CD1c-positive myeloid dendritic cell (primary cell): ENCODE data around the gene POLL.

Source experiments
- DNase-seq: peaks from one replicate; pipeline ENCODE4 v3.0.0-alpha.2; 2016; ENCODE audit errors: extremely low spot score

The POLL gene

GRCh38 chr10:101611096-101611905 lies 23.2 kb upstream of the POLL start:
- no peak for DNase-seq

- no peak for DNase-seq
Observed at GRCh38 chr10:101609481-101609880, 21.4 kb upstream of the POLL start.

DNA sequence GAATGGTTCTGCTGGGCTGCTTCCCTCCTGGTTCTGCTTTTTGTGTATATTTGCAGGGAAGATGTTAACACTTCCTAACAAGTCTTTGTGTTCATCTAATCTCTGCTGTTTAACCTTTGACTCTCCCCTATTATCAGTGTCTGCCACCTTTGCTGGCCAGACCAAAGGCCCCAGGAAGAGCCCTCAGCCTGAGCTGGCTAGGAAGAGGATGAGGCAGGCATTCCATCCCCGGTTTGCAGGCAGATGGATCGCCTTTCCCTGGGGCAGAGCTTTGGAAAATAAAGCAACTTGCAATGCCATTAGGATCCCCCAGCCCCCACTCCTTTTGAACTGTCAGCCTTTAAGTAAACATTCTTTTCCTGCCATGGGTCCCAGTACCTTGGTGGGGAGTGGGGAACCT lies 19.1 kb upstream of the POLL start:
- no peak for DNase-seq

GRCh38 chr10:101602761-101603398 lies 14.8 kb upstream of the POLL start:
- DNase-seq, result peak; percentile 68

DNA sequence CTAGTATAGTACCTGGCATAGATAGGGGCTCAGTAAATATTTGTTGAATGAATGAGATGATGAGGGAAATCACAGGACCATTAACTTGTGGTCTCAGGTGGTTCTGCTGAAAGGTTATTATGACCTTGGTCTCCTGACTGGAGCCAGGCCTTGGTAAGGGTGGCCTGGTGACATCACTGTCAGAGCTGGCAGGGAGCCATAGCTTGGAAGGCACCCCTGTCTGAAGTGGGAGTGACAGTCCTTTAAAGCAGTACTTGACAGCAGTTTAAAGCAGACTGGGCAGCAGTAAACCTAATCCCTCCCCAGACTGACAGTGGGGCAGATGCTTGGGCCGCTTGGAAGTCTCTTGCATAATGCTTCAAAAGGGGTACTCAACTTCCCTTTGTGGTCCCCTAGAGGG lies 13.5 kb upstream of the POLL start:
- DNase-seq, result no peak

DNA sequence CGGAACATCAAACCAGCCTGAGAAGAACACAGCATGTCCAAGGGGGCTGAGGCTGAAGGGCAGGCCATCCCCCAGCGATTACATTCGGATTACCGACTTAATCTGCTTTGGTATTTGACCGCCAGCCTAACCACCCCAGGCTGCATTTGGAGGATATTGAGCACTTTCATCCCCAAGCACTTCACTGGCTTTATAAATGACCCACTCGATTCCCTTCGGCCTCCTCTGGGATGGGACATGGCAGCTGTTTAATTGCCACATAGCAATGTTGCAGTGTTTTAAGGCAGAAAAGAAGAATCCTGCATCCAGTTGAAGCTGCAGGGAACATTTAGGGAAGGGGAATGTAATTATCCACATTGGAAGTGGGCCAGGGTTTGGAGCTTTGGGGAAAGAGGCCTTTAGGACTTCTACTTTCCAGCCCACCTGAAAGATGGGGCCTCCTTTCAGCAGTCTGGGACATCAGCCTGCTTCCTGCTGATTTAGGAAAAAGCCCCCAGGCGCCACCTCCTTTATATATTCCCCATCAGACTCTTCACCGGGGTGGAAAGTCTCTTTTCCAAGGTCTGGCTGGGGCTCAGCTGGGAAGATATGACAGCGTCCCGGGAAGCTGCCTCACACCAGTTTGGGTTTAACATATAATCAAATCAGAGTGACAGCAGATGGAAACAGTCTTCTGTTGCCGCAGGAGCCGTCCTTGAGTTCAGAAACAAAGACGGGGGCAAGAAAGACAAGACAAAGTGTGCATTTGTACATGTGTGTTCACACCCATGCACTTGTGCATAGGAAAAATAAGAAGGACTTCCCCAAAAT lies 9.2 kb upstream of the POLL start:
- DNase-seq, result no peak

GRCh38 chr10:101595591-101596433 lies 7.8 kb upstream of the POLL start:
- no peak for DNase-seq

DNA sequence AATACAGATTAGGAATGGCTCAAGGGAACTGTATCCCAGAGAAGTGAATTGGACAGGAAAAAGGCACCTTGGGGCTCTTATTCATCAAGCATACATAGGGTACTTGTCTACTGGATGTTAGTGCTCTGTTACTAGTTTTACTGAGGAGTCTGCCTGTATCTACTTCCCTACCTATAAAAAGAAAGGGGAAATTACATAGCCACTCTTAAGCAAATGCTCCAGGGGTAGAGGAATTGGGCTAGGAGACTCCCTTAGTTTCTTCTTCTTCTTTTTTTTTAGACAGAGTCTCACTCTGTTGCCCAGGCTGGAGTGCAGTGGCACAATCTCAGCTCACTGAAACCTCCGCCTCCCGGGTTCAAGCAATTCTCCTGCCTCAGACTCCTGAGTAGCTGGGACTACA lies 5.3 kb upstream of the POLL start:
- DNase-seq, result peak; percentile 69

DNA sequence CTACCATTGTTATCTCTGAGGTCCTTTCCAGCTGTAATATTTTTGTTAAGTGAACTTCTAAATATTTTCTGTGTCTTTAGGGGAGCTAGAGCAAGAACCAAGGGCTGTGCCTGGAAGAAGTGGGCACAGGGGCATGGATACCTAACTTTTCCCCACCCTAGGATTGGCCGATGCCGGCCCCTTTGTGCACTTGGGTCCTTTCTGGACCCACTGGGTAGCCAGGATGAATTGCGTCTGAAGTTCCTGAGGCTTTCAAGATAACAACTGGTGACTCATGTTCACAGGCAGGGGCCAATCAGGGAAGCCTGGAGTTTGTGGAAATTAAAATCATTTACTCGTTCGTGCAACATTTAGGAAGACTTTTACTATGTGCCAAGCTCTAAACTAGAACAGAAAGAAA lies 822 bp upstream of the POLL start:
- no peak for DNase-seq

- DNase-seq, result no peak
Observed at GRCh38 chr10:101585841-101586240, 2.2 kb downstream of the POLL start.

DNA sequence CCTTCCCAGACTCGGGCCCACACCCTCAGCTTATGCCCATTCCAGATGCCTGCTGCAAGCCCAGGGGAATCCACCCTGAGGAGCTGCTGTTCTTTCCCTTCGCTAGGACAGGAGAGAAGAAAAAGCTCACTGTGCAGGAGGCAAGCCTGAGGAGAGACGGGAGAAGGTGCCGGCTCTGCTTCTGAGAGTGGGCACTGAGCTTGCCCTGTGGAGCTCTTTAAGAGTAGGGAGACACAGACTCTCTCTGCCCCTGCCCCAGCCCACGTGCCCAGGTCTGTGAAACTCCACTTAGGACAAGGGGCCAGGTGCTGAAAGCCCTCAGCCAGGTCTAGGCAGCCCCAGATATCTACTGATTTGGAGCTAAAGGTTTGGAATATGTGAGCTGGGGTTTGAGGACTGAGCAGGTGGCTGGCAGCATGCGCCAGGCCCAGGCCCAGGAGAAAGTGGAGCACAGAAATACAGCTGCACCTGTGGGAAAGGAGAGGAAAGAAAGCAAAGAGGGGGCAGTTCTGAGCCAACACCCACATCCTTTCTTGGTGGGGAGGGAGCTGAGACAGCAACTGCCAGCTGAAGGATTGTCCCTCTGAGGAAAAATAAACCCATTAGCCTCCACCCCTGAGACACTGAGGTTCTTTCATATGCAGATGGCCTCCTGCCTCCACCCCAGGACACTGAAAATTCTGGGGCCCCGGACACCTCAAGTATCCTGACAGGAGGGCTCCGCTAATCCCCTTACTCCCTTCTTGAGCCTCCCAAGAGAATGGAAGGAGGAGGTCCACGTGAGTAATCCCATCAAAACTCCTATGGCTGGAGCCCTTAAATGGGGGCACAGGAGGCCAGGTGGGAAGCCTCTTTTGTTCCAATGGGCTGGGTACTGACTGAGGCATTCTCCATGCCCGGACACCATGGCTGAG lies 7.3 kb downstream of the POLL start:
- DNase-seq, result no peak

GRCh38 chr10:101579516-101579870 lies 8.6 kb downstream of the POLL start:
- no peak for DNase-seq

DNA sequence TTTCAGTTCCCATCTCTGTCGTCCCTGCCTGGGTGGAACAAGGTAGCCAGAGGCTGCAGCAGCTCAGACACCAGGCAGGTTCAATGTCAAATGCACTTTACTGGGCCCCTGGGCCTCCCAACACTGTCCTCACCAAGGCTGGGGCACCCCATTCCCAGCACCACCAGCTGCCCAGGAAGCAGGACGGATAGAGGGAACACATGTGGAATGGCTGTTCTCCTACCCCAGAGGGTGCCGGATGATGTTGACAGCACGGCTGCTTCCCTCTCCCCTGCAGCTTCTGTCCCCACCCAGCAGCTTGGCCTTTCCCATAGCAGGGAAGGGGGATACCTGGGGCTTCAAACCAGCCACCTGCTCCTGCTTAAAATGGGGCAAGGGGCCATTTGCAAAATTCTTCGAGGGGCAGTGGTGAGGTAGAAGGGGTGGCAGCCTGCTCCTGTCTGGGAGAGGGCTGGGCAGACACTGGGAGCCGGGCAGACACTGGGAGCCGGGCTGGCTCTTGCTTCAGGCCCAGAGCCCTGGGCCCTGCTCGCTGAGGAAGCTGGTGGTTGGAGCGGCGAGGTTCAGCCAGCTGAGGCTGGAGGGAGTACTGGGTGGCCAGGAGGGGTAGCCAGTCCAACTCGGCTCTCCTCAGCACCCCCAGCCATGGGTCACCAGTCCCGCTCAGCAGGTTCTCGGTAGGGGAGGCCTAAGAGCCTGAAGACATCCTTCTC lies 9.1 kb downstream of the POLL start:
- DNase-seq, result no peak

- DNase-seq, result no peak
Observed at GRCh38 chr10:101578192-101578591, 9.9 kb downstream of the POLL start.

DNA sequence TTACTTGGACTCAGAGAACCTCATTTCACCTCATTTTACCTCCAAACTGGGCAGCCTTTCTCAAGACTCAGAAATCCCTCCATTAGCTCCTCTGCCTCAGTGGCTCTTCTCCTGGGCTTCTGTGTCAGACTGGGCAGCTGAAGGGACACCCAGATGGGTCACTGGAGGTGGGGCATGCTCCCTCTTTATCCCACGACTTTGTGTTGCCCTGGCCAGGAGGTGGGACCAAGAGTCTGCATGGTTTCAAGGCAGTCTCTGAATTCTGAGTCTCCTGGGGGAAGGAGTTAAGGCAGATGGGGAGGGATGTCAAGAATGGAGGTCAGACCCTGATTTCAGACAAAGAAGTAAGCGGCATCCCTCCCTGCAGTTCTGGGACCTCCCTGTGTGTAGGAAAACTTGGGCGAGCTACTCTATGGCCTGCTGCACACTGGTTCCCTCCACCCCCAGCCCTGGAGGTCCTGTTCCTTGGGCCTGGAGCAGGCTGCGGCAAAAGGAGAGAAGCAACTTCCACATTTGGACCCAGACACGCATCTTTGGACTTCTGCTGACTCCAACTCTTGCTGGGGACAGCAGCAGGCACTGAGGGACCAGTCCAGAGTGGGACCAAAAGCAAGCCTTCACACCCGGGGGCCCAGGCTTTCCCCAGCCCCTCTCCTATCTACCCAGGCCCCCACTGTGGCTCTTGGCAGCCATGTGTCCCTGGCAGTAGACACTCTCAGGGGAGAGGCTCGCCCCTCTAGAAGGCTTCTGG lies 10.8 kb downstream of the POLL start:
- no peak for DNase-seq

- no peak for DNase-seq
Observed at GRCh38 chr10:101576211-101576863, 11.7 kb downstream of the POLL start.

DNA sequence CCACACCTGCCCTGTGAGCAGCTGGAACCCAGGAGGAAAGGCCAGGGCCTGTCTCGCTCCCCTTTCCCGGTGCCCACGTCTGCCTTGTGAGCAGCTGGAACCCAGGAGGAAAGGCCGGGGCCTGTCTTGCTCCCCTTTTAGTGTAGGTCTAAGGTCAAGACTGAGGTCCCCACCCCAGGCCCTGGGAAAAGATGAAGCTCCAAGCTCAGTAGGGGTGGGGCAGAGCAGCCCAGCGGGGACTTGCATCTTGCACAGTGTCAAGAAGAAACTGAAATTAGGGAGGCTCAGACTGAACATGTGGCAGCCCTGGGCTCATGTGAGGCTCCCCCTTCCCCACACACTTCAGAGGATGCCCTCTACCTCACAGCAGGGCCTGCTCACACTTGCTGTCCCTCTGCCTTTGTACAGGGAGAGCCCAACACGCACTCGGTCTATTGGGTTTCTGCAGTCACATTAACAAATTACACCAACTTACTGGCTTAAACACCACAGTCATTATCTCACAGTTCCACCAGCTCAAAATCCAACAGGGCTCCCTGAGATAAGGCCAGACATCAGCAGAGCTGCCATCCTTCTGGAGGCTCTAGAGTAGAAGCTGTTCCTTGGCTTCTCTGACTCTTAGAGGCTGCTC lies 12.4 kb downstream of the POLL start:
- DNase-seq, result no peak

DNA sequence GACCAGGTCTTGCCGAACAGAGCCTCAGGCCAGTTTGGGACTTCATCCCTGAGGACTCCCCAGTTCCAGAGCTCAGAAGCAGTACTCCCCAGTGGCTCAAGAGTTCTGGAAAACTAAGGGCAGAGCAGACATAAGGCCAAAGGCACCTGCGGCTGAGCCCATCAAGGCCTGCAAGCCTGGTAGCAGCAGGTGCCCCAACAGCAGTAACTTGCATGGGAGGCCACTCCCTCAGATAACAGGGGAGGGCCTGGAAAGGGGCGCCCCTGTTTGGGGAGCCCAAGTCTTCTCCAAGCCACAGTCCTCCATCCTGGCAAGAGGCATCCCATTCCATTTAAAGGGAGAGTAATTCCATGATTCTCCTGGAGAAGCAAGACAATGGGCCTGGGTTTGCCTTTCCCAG lies 13.0 kb downstream of the POLL start:
- no peak for DNase-seq
